GM12891 (cell line): Measurements from ENCODE around the gene RNF13.

Experiments used
- POLR2A ChIP-seq: IDR thresholded peaks from 2 replicates; pipeline ENCODE4 v1.6.1; 2011; ENCODE audit warnings: low read depth, low read length, control low read depth
- POLR2AphosphoS5 ChIP-seq: IDR thresholded peaks from 2 replicates; pipeline ENCODE4 v1.6.1; 2011; ENCODE audit warnings: low read depth, low read length, control low read depth
- POU2F2 ChIP-seq: IDR thresholded peaks from 2 replicates; pipeline ENCODE4 v1.6.1; 2011; ENCODE audit warnings: low read depth, mild to moderate bottlenecking, control low read depth, low read length, moderate library complexity
- SPI1 ChIP-seq: IDR thresholded peaks from 2 replicates; pipeline ENCODE4 v1.6.1; 2011; ENCODE audit warnings: low read depth, low read length, control low read depth
- TAF1 ChIP-seq: IDR thresholded peaks from 2 replicates; pipeline ENCODE4 v1.6.1; 2011; ENCODE audit warnings: low read depth, low read length, control low read depth

DNA sequence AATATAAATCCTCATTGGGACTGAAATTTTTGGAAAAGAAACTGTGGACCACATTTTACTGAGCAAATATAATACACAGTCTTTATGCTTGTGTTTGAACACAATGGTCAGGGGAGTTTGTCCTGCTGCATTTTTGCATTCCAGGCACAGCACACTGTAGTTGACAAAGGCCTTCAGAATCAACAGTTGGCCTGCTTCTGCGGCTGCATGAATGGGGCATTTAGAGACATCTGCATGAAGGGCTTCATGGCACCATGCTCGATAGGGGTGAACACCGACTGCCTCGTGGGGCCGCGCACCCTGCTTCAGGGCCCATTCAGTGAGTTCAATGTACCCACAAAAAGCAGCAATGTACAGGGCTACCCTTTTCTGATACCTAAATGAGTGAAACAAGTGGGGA is 45.3 kb upstream of the RNF13 start:
- no peak for TF ChIP-seq POLR2A
- no peak for TF ChIP-seq POLR2AphosphoS5
- TF ChIP-seq SPI1 = no peak
- TF ChIP-seq POU2F2 = no peak
- no peak for TF ChIP-seq TAF1
